Neural crest cell (in vitro differentiated cells): ENCODE measurements around the gene TMUB1. TPM values are rescaled to one million over a fixed set of nuclear protein-coding genes. Genes with fewer than 3 reads are reported as not detected.

Experiments used
- DNase-seq: peaks from one replicate; pipeline ENCODE4 v3.0.0; 2021; ENCODE audit warnings: low read depth, mixed read lengths, low spot score
- H3K27ac Mint-ChIP-seq: one replicate; pipeline ENCODE4 v1.8.0; 2021; ENCODE audit warnings: mild to moderate bottlenecking, mixed read lengths; ENCODE audit not compliant: unreplicated experiment
- H3K27me3 Mint-ChIP-seq: 2 replicates; pipeline ENCODE4 v1.8.0; 2021; ENCODE audit warnings: low read depth, mild to moderate bottlenecking, mixed read lengths
- H3K36me3 Mint-ChIP-seq: 2 replicates; pipeline ENCODE4 v1.8.0; 2021; ENCODE audit warnings: low read depth, mild to moderate bottlenecking, mixed read lengths
- H3K4me1 Mint-ChIP-seq: 2 replicates; pipeline ENCODE4 v1.8.0; 2021; ENCODE audit warnings: mixed read lengths
- H3K4me3 Mint-ChIP-seq: one replicate; pipeline ENCODE4 v1.8.0; 2021; ENCODE audit warnings: mild to moderate bottlenecking, mixed read lengths
- H3K9me3 Mint-ChIP-seq: 2 replicates; pipeline ENCODE4 v1.8.0; 2021; ENCODE audit warnings: mixed read lengths
- total RNA-seq: library from RNA; stranded (reverse); gene quantifications from 2 replicates; pipeline ENCODE4 v1.2.1, GENCODE V29; 2021
- TF ChIP-seq, protein P1 (sequence below): fragments of 200-600 bp; sonication (generic); conservative IDR thresholded peaks from 2 replicates; pipeline ENCODE4 v1.5.0; 2021; ENCODE audit warnings: antibody characterized with exemption, mild to moderate bottlenecking

Gene TMUB1
- total RNA-seq, 1 donor from 2014 or later: 44.9 TPM

GRCh38 chr7:151082141-151083070, 887 bp downstream of the TMUB1 start:
- TF ChIP-seq, protein P1, sequence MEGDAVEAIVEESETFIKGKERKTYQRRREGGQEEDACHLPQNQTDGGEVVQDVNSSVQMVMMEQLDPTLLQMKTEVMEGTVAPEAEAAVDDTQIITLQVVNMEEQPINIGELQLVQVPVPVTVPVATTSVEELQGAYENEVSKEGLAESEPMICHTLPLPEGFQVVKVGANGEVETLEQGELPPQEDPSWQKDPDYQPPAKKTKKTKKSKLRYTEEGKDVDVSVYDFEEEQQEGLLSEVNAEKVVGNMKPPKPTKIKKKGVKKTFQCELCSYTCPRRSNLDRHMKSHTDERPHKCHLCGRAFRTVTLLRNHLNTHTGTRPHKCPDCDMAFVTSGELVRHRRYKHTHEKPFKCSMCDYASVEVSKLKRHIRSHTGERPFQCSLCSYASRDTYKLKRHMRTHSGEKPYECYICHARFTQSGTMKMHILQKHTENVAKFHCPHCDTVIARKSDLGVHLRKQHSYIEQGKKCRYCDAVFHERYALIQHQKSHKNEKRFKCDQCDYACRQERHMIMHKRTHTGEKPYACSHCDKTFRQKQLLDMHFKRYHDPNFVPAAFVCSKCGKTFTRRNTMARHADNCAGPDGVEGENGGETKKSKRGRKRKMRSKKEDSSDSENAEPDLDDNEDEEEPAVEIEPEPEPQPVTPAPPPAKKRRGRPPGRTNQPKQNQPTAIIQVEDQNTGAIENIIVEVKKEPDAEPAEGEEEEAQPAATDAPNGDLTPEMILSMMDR: no peak
- H3K36me3 Mint-ChIP-seq: peaks cover 4% of the 10 kb centered on the region
- no peaks in the 10 kb centered on the region for H3K9me3 Mint-ChIP-seq
- peak overlapping the region; percentile 80 for H3K27ac Mint-ChIP-seq
- peaks cover 3% of the 10 kb centered on the region for H3K27me3 Mint-ChIP-seq
- H3K4me3 Mint-ChIP-seq: peak overlapping the region; percentile 91
- no peak for DNase-seq
- peaks cover 35% of the 10 kb centered on the region for H3K4me1 Mint-ChIP-seq

- DNase-seq: no peak
- Mint-ChIP-seq H3K36me3 (peaks cover 4% of the 10 kb centered on the region), H3K4me1 (peaks cover 35% of the 10 kb centered on the region), H3K27ac (peak overlapping the region; percentile 50), H3K9me3 (no peaks in the 10 kb centered on the region), H3K4me3 (peak overlapping the region; percentile 91), H3K27me3 (peaks cover 3% of the 10 kb centered on the region)
- TF ChIP-seq, protein P1: no peak
These were observed 1.9 kb downstream of the TMUB1 start for GRCh38 chr7:151081170-151082101.

DNA sequence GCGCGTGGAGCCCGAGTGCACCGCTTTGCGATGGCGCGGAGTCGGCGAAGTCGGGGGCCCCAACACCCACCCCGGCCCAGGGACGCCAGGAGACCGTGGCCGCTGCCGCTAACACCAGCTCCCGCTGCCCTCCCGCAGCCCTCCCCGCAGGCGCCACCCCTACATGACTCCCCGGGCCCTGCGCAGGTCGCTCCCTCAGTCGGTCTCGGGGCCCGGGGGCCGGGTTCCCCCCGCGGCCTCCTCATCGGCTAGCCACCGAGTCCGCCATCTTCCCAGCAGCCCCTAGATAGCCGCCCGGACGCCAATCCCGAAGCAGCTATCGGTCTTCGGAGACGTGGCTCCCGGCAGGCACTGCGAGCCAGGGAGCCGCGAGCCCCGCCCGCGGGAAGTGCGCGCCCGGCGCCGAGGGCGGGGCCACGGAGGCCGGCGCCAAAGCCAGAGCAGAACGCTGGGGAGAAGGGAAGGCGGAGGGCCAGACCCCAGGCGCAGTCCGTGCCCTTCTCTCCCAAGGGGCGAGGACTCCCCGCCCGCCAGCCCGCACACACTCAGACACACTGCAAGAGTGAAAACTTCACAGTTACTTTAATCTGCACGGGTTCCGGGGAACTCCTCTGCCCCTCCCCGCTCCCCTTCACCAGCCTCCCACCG, 2.6 kb downstream of the TMUB1 start, which contains the start of gene FASTK:
Gene FASTK (minus strand): TSS at position 288 of the 648 bp plus-strand sequence. CDS start 43 bp downstream, at position 245.
- Mint-ChIP-seq H3K27me3 (peaks cover 1% of the 10 kb centered on the region), H3K27ac (peak within 1 kb of the TSS; percentile 73), H3K4me3 (peak within 1 kb of the TSS; percentile 91), H3K4me1 (peaks cover 32% of the 10 kb centered on the region), H3K9me3 (no peaks in the 10 kb centered on the region), H3K36me3 (peaks cover 4% of the 10 kb centered on the region)
- TF ChIP-seq, protein P1: peak; percentile 3
- DNase-seq: peak; percentile 78

- no peaks in the 10 kb centered on the region for H3K27me3 Mint-ChIP-seq
- peaks cover 27% of the 10 kb centered on the region for H3K4me1 Mint-ChIP-seq
- H3K4me3 Mint-ChIP-seq: peak overlapping the region; percentile 91
- H3K36me3 Mint-ChIP-seq: peaks cover 7% of the 10 kb centered on the region
- TF ChIP-seq, protein P1: peak; percentile 17
- H3K9me3 Mint-ChIP-seq: no peaks in the 10 kb centered on the region
- no peak for DNase-seq
- H3K27ac Mint-ChIP-seq: peak overlapping the region; percentile 73
These were observed 3.2 kb downstream of the TMUB1 start for GRCh38 chr7:151080067-151080521.
